ENCODE measurements around the gene EEF1A2.

DNA sequence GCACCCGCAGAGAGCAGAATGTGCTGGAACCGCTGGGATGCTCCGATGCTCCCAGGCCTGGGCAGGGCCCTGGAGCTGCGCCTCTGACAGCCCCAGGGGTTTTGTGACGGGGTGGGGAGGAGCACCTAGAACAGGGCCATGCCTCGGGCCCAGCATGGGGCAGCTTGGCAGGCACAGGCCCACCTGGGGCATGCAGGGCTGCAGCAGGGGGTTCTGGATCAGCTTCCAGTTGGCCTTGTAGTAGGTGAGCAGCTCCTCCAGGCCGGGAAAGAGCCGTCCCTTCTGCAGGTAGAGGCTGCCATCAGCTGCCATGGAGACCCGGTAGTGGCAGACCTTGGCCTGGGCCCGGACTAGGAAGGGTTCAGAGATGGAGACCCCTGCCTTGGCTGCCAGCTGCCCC is 44.2 kb upstream of the EEF1A2 start:
- TF ChIP-seq, protein P1, sequence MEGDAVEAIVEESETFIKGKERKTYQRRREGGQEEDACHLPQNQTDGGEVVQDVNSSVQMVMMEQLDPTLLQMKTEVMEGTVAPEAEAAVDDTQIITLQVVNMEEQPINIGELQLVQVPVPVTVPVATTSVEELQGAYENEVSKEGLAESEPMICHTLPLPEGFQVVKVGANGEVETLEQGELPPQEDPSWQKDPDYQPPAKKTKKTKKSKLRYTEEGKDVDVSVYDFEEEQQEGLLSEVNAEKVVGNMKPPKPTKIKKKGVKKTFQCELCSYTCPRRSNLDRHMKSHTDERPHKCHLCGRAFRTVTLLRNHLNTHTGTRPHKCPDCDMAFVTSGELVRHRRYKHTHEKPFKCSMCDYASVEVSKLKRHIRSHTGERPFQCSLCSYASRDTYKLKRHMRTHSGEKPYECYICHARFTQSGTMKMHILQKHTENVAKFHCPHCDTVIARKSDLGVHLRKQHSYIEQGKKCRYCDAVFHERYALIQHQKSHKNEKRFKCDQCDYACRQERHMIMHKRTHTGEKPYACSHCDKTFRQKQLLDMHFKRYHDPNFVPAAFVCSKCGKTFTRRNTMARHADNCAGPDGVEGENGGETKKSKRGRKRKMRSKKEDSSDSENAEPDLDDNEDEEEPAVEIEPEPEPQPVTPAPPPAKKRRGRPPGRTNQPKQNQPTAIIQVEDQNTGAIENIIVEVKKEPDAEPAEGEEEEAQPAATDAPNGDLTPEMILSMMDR (IDR thresholded peaks at IDR 0.05), result no peak
- TF ChIP-seq POLR2A (IDR thresholded peaks at IDR 0.05), result no peak
